Measurements from ENCODE around the gene HOXD13. TPM values are rescaled to one million over a fixed set of nuclear protein-coding genes. Genes with fewer than 3 reads are reported as not detected.
A peak's percentile ranks its signal among the peaks of the same experiment; 100 is the strongest.

The HOXD13 gene
- total and polyA plus RNA-seq, 2 of the 13 experiments (the other 11 are each of a cell fraction or from before 2014, with no cell fraction given) = not detected

DNA sequence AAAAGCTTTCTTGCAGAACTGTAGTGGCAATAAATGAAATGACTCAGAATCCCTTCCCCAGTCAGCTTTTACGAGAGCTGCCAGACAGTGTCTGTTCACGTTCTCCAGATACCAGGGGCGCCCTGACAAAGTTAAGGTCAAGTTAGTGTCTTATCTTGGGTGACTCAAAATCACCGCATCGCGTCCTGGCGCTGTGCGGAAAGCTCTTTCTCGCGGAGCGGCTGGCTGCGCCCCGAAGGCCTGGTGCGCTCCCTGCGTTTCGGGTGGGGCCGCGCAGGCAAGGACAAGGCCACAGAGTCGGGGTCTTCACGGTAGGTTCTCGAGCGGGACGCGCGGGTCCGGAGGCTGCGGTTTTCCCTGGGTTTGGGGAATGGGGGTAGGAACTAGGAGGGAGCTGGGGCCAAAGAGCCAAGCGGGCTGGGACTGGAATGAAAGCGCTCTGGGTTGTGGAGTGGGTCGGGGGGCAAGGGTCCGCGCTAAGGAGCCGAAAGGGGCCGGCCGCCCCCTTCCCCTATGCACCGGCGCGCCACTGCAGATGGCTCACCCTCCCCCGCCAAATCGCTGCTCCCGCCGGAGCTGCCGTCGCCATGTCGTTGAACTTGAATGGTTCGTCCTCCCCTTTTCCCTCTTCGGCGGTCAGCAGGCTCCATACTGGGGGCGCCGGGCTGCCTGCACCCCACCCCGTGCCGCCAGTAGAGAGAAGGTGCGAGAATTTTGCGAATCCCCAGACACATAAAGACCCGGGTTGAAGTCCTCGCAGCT lies 12.0 kb downstream of the HOXD13 start:
- Histone ChIP-seq H3K27ac (ENCODE audit: extremely low read length, insufficient read depth, low read length) (no peak overlapping the region), H2AFZ (ENCODE audit: low read length) (no peak overlapping the region), H3K27me3 (ENCODE audit: control insufficient read depth in 1 of 2, insufficient read depth in 2 of 2, low read length in 2 of 2) (peaks cover 31 to 90% of the 10 kb centered on the region in 2 experiments), H3K9ac (ENCODE audit: insufficient read depth, low read depth, low read length) (no peak overlapping the region), H3K79me2 (ENCODE audit: insufficient read depth, low read length) (no peaks in the 10 kb centered on the region), H3K9me3 (ENCODE audit: low read length) (no peaks in the 10 kb centered on the region), H3K4me3 (replicated peaks in 1 of 3; ENCODE audit: insufficient read depth in 1 of 3, low read depth in 2 of 3, low read length in 3 of 3) (no peak overlapping the region), H4K20me1 (ENCODE audit: insufficient read depth, low read length) (no peaks in the 10 kb centered on the region; the same call in 1 of the 2 replicates), H3K4me2 (ENCODE audit: low read depth, low read length) (no peak overlapping the region), H3K4me1 (ENCODE audit: insufficient read depth, low read length) (no peaks in the 10 kb centered on the region), H3K36me3 (replicated peaks in 1 of 2; ENCODE audit: control insufficient read depth in 1 of 2, insufficient read depth in 2 of 2, low read length in 2 of 2) (no peaks in the 10 kb centered on the region)
- FAIRE-seq (no peak), DNase-seq (ENCODE audit: low spot score) (no peak), ATAC-seq (no peak)
- intact Hi-C loops (cut with micrococcal nuclease; ENCODE audit: unreplicated experiment) = no loop called here
- no TSS peak for BruUV-seq (replicated peaks)
- CTCF ChIA-PET (ENCODE audit: low intra/inter-chr PET ratio, low total read pairs) = no interaction called here
- WGBS (ENCODE audit: low lambda C conversion rate) = 40% methylated on average over 45 of the region's 56 CpGs
- POLR2A ChIA-PET = no interaction called here
- in situ Hi-C loops (cut with HindIII; ENCODE audit: extremely low pct_ligation_motif_present, low pct_unique_long_range_greater_than_20kb) = loop anchor here (10.0 kb wide), 1 partner anchor 1070 kb away; no protein-coding TSS in a partner anchor
- TF ChIP-seq, protein P1, sequence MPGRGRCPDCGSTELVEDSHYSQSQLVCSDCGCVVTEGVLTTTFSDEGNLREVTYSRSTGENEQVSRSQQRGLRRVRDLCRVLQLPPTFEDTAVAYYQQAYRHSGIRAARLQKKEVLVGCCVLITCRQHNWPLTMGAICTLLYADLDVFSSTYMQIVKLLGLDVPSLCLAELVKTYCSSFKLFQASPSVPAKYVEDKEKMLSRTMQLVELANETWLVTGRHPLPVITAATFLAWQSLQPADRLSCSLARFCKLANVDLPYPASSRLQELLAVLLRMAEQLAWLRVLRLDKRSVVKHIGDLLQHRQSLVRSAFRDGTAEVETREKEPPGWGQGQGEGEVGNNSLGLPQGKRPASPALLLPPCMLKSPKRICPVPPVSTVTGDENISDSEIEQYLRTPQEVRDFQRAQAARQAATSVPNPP (CRISPR knock-in tag; IDR thresholded peaks at IDR 0.05) = no peak

DNA sequence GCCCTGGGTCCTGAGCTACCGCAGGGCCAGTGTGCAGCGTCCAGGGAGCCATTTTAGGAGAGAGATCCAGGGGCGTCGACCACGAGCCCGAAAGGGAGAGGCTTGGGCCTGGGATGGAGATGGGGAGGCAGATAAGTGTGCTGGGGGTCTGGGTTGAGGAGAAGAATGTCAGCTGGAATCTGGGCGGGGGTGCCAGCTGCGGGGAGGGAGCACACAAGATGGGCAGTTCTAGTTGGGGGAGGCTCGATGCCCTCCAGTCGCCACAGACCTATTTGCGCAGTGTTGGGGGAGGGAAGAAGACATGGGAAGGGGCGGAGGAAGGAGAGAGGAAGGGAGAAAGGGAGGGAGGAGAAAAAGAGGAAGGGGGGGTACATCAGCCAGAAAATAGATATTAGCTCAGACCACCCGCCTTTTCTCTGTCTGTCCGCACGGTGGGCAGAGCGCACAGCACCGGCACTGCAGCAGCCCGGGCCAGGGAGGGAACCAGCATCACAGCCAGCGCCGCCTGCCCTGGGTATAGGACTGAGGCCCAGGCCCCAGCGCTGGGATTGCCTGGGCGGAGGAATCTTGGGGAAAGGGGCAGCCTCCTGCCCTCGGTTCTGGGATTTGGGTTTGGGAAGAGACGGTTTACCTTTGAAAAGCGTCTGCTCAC lies 12.7 kb downstream of the HOXD13 start:
- 27% methylated on average over 25 of the region's 25 CpGs for WGBS (ENCODE audit: low lambda C conversion rate)
- no peak overlapping the region for H3K27ac ChIP-seq (ENCODE audit: extremely low read length, insufficient read depth, low read length)
- no peaks in the 10 kb centered on the region for H3K9me3 ChIP-seq (ENCODE audit: low read length)

More for the DNA sequence above, 12.7 kb downstream of the HOXD13 start:
- Histone ChIP-seq H3K79me2 (ENCODE audit: insufficient read depth, low read length) (no peaks in the 10 kb centered on the region), H3K9ac (ENCODE audit: insufficient read depth, low read depth, low read length) (no peak overlapping the region), H3K36me3 (replicated peaks in 1 of 2; ENCODE audit: control insufficient read depth in 1 of 2, insufficient read depth in 2 of 2, low read length in 2 of 2) (no peaks in the 10 kb centered on the region), H3K4me1 (ENCODE audit: insufficient read depth, low read length) (no peaks in the 10 kb centered on the region), H2AFZ (ENCODE audit: low read length) (no peak overlapping the region), H3K4me3 (replicated peaks in 1 of 3; ENCODE audit: insufficient read depth in 1 of 3, low read depth in 2 of 3, low read length in 3 of 3) (no peak overlapping the region), H3K27me3 (ENCODE audit: control insufficient read depth in 1 of 2, insufficient read depth in 2 of 2, low read length in 2 of 2) (peaks cover 33 to 90% of the 10 kb centered on the region in 2 experiments), H4K20me1 (ENCODE audit: insufficient read depth, low read length) (no peaks in the 10 kb centered on the region; the same call in 1 of the 2 replicates), H3K4me2 (ENCODE audit: low read depth, low read length) (no peak overlapping the region)
- intact Hi-C loops (cut with micrococcal nuclease; ENCODE audit: unreplicated experiment) = no loop called here
- ATAC-seq (peak; percentile 9; the same call in 2 of the 3 replicates), DNase-seq (ENCODE audit: low spot score) (no peak), FAIRE-seq (no peak)
- in situ Hi-C loops (cut with HindIII; ENCODE audit: extremely low pct_ligation_motif_present, low pct_unique_long_range_greater_than_20kb) = loop anchor here (10.0 kb wide), 1 partner anchor 1070 kb away; no protein-coding TSS in a partner anchor
- TF ChIP-seq, protein P2, sequence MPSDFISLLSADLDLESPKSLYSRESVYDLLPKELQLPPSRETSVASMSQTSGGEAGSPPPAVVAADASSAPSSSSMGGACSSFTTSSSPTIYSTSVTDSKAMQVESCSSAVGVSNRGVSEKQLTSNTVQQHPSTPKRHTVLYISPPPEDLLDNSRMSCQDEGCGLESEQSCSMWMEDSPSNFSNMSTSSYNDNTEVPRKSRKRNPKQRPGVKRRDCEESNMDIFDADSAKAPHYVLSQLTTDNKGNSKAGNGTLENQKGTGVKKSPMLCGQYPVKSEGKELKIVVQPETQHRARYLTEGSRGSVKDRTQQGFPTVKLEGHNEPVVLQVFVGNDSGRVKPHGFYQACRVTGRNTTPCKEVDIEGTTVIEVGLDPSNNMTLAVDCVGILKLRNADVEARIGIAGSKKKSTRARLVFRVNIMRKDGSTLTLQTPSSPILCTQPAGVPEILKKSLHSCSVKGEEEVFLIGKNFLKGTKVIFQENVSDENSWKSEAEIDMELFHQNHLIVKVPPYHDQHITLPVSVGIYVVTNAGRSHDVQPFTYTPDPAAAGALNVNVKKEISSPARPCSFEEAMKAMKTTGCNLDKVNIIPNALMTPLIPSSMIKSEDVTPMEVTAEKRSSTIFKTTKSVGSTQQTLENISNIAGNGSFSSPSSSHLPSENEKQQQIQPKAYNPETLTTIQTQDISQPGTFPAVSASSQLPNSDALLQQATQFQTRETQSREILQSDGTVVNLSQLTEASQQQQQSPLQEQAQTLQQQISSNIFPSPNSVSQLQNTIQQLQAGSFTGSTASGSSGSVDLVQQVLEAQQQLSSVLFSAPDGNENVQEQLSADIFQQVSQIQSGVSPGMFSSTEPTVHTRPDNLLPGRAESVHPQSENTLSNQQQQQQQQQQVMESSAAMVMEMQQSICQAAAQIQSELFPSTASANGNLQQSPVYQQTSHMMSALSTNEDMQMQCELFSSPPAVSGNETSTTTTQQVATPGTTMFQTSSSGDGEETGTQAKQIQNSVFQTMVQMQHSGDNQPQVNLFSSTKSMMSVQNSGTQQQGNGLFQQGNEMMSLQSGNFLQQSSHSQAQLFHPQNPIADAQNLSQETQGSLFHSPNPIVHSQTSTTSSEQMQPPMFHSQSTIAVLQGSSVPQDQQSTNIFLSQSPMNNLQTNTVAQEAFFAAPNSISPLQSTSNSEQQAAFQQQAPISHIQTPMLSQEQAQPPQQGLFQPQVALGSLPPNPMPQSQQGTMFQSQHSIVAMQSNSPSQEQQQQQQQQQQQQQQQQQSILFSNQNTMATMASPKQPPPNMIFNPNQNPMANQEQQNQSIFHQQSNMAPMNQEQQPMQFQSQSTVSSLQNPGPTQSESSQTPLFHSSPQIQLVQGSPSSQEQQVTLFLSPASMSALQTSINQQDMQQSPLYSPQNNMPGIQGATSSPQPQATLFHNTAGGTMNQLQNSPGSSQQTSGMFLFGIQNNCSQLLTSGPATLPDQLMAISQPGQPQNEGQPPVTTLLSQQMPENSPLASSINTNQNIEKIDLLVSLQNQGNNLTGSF (CRISPR knock-in tag; IDR thresholded peaks at IDR 0.05) = no peak
- TF ChIP-seq RFX1 (IDR thresholded peaks at IDR 0.05) (no peak), HOXA7 (CRISPR knock-in tag; IDR thresholded peaks at IDR 0.05) (no peak), RFXAP (CRISPR knock-in tag; IDR thresholded peaks at IDR 0.05; ENCODE audit: borderline replicate concordance) (no peak), ZNF761 (CRISPR knock-in tag; conservative IDR thresholded peaks at IDR 0.05) (no peak), ZEB1 (IDR thresholded peaks at IDR 0.05; ENCODE audit: insufficient replicate concordance, low read depth) (no peak), ZNF724P (CRISPR knock-in tag; IDR thresholded peaks at IDR 0.05; ENCODE audit: borderline replicate concordance) (no peak)
- TF ChIP-seq, protein P3, sequence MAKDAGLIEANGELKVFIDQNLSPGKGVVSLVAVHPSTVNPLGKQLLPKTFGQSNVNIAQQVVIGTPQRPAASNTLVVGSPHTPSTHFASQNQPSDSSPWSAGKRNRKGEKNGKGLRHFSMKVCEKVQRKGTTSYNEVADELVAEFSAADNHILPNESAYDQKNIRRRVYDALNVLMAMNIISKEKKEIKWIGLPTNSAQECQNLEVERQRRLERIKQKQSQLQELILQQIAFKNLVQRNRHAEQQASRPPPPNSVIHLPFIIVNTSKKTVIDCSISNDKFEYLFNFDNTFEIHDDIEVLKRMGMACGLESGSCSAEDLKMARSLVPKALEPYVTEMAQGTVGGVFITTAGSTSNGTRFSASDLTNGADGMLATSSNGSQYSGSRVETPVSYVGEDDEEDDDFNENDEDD (CRISPR knock-in tag; IDR thresholded peaks at IDR 0.05; ENCODE audit: borderline replicate concordance) = no peak
- ChIA-PET POLR2A (no interaction called here), CTCF (ENCODE audit: low intra/inter-chr PET ratio, low total read pairs) (no interaction called here)
- no TSS peak for BruUV-seq (replicated peaks)

Measured in HepG2 (cell line).